Right atrium auricular region (tissue), 2 donors: Measurements from ENCODE around the gene SUPT6H. TPM values are rescaled to one million over a fixed set of nuclear protein-coding genes. Genes with fewer than 3 reads are reported as not detected.

ENCODE experiments used
- DNase-seq: peaks from one replicate; pipeline ENCODE4 v3.0.0-alpha.2; 2019; ENCODE audit warnings: low spot score
- H3K27ac ChIP-seq, 2 donors: fragments of 200-600 bp; sonication (generic); 1 replicate in 1 of 2; 2 replicates in 1 of 2; pipeline ENCODE4 v1.5.1; 2016 to 2019
- H3K27me3 ChIP-seq, 2 donors: fragments of 200-600 bp; sonication (generic); one replicate each; pipeline versions ENCODE4 v1.5.1 to v1.6.0; 2017 to 2019
- H3K36me3 ChIP-seq: fragments of 200-600 bp; sonication (generic); one replicate; pipeline ENCODE4 v1.5.1; 2016
- H3K4me1 ChIP-seq, 2 donors: fragments of 200-600 bp; sonication (generic); one replicate each; pipeline versions ENCODE4 v1.5.1 to v1.6.0; 2017 to 2019
- H3K4me3 ChIP-seq, 2 donors: fragments of 200-600 bp; sonication (generic); 1 replicate in 1 of 2; 2 replicates in 1 of 2; pipeline ENCODE4 v1.5.1; 2017 to 2019; ENCODE audit warnings: mild to moderate bottlenecking in 1 of 2, moderate library complexity in 1 of 2
- H3K9me3 ChIP-seq, 2 donors: fragments of 200-600 bp; sonication (generic); one replicate each; pipeline ENCODE4 v1.5.1; 2019
- CTCF ChIP-seq, 2 donors: fragments of 200-600 bp; sonication (generic); IDR thresholded peaks; one replicate each; pipeline ENCODE4 v1.5.1; 2019; ENCODE audit warnings: antibody characterized with exemption in 2 of 2
- total RNA-seq, 2 donors: library from RNA; depleted of rRNA; stranded (reverse); fragments of >200 nt; gene quantifications; one replicate each; pipeline ENCODE4 v1.1.0, GENCODE V29; 2016

The SUPT6H gene
- total RNA-seq, 2 donors from 2014 or later, result 28.5 to 45.4 TPM

GRCh38 chr17:28704219-28704858, 42.3 kb downstream of the SUPT6H start:
- H3K27me3 ChIP-seq, result no peaks in the 10 kb centered on the region
- no peak for TF ChIP-seq CTCF (IDR thresholded peaks at IDR 0.05)
- no peak for DNase-seq
- no peak overlapping the region for H3K27ac ChIP-seq
- no peaks in the 10 kb centered on the region for H3K4me1 ChIP-seq
- H3K4me3 ChIP-seq, result no peak overlapping the region
- peaks cover 42% of the 10 kb centered on the region for H3K36me3 ChIP-seq
- no peaks in the 10 kb centered on the region for H3K9me3 ChIP-seq

- H3K4me3 ChIP-seq, result no peak overlapping the region
- H3K9me3 ChIP-seq, result no peaks in the 10 kb centered on the region
- H3K27ac ChIP-seq, result no peak overlapping the region
- H3K27me3 ChIP-seq, result no peaks in the 10 kb centered on the region
- peaks cover 0 to 6% of the 10 kb centered on the region in 2 donors for H3K4me1 ChIP-seq
- no peak for DNase-seq
- H3K36me3 ChIP-seq, result peaks cover 34% of the 10 kb centered on the region
- no peak for TF ChIP-seq CTCF (IDR thresholded peaks at IDR 0.05)
Measured at GRCh38 chr17:28705074-28705659, 43.2 kb downstream of the SUPT6H start.

GRCh38 chr17:28705728-28706334, 43.8 kb downstream of the SUPT6H start:
- Histone ChIP-seq H3K27ac (no peak overlapping the region), H3K4me1 (peaks cover 0 to 12% of the 10 kb centered on the region in 2 donors), H3K36me3 (peaks cover 27% of the 10 kb centered on the region), H3K9me3 (no peaks in the 10 kb centered on the region), H3K4me3 (no peak overlapping the region), H3K27me3 (no peaks in the 10 kb centered on the region)
- TF ChIP-seq CTCF (IDR thresholded peaks at IDR 0.05), result no peak
- no peak for DNase-seq

- no peaks in the 10 kb centered on the region for H3K27me3 ChIP-seq
Measured at GRCh38 chr17:28706471-28707338, 44.7 kb downstream of the SUPT6H start.

GRCh38 chr17:28707339-28707720, 45.3 kb downstream of the SUPT6H start:
- no peaks in the 10 kb centered on the region for H3K9me3 ChIP-seq
- no peak for DNase-seq
- no peak overlapping the region for H3K27ac ChIP-seq
- TF ChIP-seq CTCF (IDR thresholded peaks at IDR 0.05), result no peak
- H3K27me3 ChIP-seq, result no peaks in the 10 kb centered on the region
- peaks cover 12% of the 10 kb centered on the region for H3K36me3 ChIP-seq
- no peak overlapping the region for H3K4me3 ChIP-seq
- peaks cover 0 to 22% of the 10 kb centered on the region in 2 donors for H3K4me1 ChIP-seq

More at GRCh38 chr17:28706471-28707338, 44.7 kb downstream of the SUPT6H start:
- Histone ChIP-seq H3K9me3 (no peaks in the 10 kb centered on the region), H3K36me3 (peaks cover 19% of the 10 kb centered on the region), H3K4me3 (no peak overlapping the region), H3K27ac (no peak overlapping the region), H3K4me1 (peaks cover 0 to 16% of the 10 kb centered on the region in 2 donors)
- DNase-seq, result no peak
- no peak for TF ChIP-seq CTCF (IDR thresholded peaks at IDR 0.05)
